CD4-positive, alpha-beta T cell (primary cell): ENCODE results near the gene STOM. TPM values are rescaled to one million over a fixed set of nuclear protein-coding genes. Genes with fewer than 3 reads are reported as not detected.

Source experiments
- ATAC-seq: fragments of 200-7000 bp; cut with Tn5 transposase; one replicate; pipeline ENCODE4 v1.10.0; 2022; ENCODE audit warnings: mild to moderate bottlenecking; ENCODE audit not compliant: poor library complexity
- CTCF ChIA-PET: fragments of 350-600 bp; sonication (Branson Sonifier 250); formaldehyde crosslinking; loops from one replicate; lab custom pipeline; 2021; ENCODE audit warnings: antibody characterized with exemption, inconsistent platforms; lab: Charles Lee
- POLR2A ChIA-PET: fragments of 350-600 bp; sonication (Branson Sonifier 250); formaldehyde crosslinking; loops from one replicate; lab custom pipeline; 2021; ENCODE audit warnings: antibody characterized with exemption, inconsistent platforms; lab: Charles Lee
- DNase-seq, 14 experiments: peaks; one replicate each; pipeline ENCODE4 v3.0.0-alpha.2; 2013 to 2020; ENCODE audit warnings: mixed read lengths in 2 of 14
- H3K27ac ChIP-seq, 2 donors: one replicate each; pipeline versions ENCODE4 v1.5.1 to v1.7.0; 2013; ENCODE audit warnings: low read length in 2 of 2, low read depth in 1 of 2, mild to moderate bottlenecking in 1 of 2
- H3K27me3 ChIP-seq, 2 experiments: 1 replicate in 1 of 2; 2 replicates in 1 of 2; pipeline versions ENCODE4 v1.6.1 to v1.7.0; 2013; ENCODE audit warnings: low read length in 2 of 2, control low read depth in 1 of 2, mild to moderate bottlenecking in 1 of 2, moderate library complexity in 1 of 2; ENCODE audit not compliant: insufficient read depth in 2 of 2, control insufficient read depth in 1 of 2
- H3K36me3 ChIP-seq: one replicate; pipeline ENCODE4 v1.6.1; 2013; ENCODE audit warnings: low read length, control low read depth; ENCODE audit not compliant: insufficient read depth
- H3K4me1 ChIP-seq: one replicate; pipeline ENCODE4 v1.6.1; 2013; ENCODE audit warnings: low read length, control low read depth; ENCODE audit not compliant: insufficient read depth
- H3K4me3 ChIP-seq: one replicate; pipeline ENCODE4 v1.5.1; 2013; ENCODE audit warnings: mild to moderate bottlenecking, low read length, moderate library complexity
- H3K9me3 ChIP-seq, 2 experiments: 1 replicate in 1 of 2; 2 replicates in 1 of 2; pipeline versions ENCODE4 v1.6.1 to v1.7.0; 2013; ENCODE audit warnings: low read length in 2 of 2, mild to moderate bottlenecking in 2 of 2, control low read depth in 1 of 2, moderate library complexity in 1 of 2; ENCODE audit not compliant: control insufficient read depth in 1 of 2, insufficient read depth in 1 of 2
- H3K27ac Mint-ChIP-seq: one replicate; pipeline ENCODE4 v1.8.0; 2020; ENCODE audit warnings: mixed read lengths
- H3K27me3 Mint-ChIP-seq: one replicate; pipeline ENCODE4 v1.8.0; 2021; ENCODE audit warnings: mixed read lengths
- H3K36me3 Mint-ChIP-seq: one replicate; pipeline ENCODE4 v1.8.0; 2021; ENCODE audit warnings: low read depth, mixed read lengths
- H3K4me1 Mint-ChIP-seq: one replicate; pipeline ENCODE4 v1.8.0; 2021; ENCODE audit warnings: low read depth, mixed read lengths
- H3K4me3 Mint-ChIP-seq: one replicate; pipeline ENCODE4 v1.8.0; 2020; ENCODE audit warnings: mild to moderate bottlenecking, mixed read lengths
- H3K9me3 Mint-ChIP-seq: one replicate; pipeline ENCODE4 v1.8.0; 2020; ENCODE audit warnings: mixed read lengths
- intact Hi-C, 2 experiments: fragments of 100-400 bp; cut with DNase I in 1 of 2; cut with micrococcal nuclease in 1 of 2; formaldehyde crosslinking; loops; one replicate each; pipeline versions ENCODE4 v1.15.1 to v1.9.0; 2023 to 2025; cut with DNase I, micrococcal nuclease
- total RNA-seq, 174 experiments: library from RNA in 2 of 174; stranded (reverse) in 2 of 174; gene quantifications; one replicate each; pipeline ENCODE4 v1.2.3 and lab custom pipeline; 2021 to 2026
- TF ChIP-seq, protein P1 (sequence below): fragments of 200-600 bp; IDR thresholded peaks from one replicate; pipeline ENCODE4 v1.8.0; 2022; ENCODE audit warnings: antibody characterized with exemption, mild to moderate bottlenecking

The STOM gene
- total RNA-seq, 2 experiments from 2014 or later = 26.1 to 27.9 TPM

GRCh38 chr9:121301881-121302286 is 68.2 kb downstream of the STOM start:
- no peak overlapping the region for H3K27ac ChIP-seq
- DNase-seq (no peak), ATAC-seq (no peak)
- Mint-ChIP-seq H3K4me1 (peaks cover 17% of the 10 kb centered on the region), H3K9me3 (no peaks in the 10 kb centered on the region), H3K4me3 (no peak overlapping the region), H3K27ac (no peak overlapping the region), H3K27me3 (peaks cover 24% of the 10 kb centered on the region), H3K36me3 (no peaks in the 10 kb centered on the region)
- no peak overlapping the region for H3K4me3 ChIP-seq
- intact Hi-C loops = no loop called here
- CTCF ChIA-PET = no interaction called here
- H3K9me3 ChIP-seq = no peaks in the 10 kb centered on the region
- H3K27me3 ChIP-seq = peaks cover 8 to 13% of the 10 kb centered on the region in 2 experiments
- TF ChIP-seq, protein P1, sequence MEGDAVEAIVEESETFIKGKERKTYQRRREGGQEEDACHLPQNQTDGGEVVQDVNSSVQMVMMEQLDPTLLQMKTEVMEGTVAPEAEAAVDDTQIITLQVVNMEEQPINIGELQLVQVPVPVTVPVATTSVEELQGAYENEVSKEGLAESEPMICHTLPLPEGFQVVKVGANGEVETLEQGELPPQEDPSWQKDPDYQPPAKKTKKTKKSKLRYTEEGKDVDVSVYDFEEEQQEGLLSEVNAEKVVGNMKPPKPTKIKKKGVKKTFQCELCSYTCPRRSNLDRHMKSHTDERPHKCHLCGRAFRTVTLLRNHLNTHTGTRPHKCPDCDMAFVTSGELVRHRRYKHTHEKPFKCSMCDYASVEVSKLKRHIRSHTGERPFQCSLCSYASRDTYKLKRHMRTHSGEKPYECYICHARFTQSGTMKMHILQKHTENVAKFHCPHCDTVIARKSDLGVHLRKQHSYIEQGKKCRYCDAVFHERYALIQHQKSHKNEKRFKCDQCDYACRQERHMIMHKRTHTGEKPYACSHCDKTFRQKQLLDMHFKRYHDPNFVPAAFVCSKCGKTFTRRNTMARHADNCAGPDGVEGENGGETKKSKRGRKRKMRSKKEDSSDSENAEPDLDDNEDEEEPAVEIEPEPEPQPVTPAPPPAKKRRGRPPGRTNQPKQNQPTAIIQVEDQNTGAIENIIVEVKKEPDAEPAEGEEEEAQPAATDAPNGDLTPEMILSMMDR = no peak
- POLR2A ChIA-PET = no interaction called here
- no peaks in the 10 kb centered on the region for H3K36me3 ChIP-seq
- peaks cover 9% of the 10 kb centered on the region for H3K4me1 ChIP-seq

DNA sequence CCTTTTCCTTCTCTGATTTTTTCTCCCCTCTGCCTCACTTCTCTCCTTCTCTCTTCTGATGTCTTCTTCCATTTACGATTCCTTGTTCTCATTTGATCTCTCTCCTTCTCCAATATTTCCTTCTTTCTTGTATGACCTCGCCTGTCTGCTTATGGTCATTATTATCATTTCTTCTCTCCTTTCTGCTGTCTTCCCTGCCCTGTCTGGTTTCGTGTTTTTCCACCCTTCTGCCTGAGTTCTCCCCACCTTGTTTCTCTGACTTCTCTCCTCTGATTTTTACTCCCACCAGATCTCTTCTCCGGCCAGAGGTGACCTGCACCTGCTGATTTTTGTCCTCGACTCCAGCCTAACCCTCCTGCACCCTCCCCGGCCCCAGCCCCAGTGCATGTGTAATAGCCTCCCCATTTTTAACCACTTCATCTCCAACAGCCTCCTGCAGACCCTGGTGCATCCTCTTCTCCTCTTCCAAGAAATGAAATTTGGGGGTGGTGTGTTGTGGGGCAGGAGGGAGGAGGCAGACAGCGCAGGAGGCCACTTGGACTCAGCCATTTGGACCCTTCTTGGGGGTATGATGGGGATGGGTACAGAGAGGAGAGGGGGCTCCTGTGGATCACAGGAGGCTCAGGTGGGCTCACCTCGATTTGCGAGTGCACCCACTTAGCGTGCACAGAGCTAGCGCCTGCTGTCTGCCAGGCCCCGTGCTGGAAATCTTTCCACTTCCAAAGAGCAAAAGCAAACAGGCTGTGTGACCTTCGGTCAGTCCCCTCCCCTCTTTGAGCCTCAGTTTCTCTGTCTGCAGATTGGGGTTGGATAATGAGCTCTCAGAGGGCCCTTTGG is 69.5 kb downstream of the STOM start:
- ATAC-seq = no peak
- H3K36me3 Mint-ChIP-seq = no peaks in the 10 kb centered on the region
- no peak for DNase-seq
- peaks cover 24% of the 10 kb centered on the region for H3K27me3 Mint-ChIP-seq
- TF ChIP-seq, protein P1 = no peak
- H3K4me3 Mint-ChIP-seq = peak overlapping the region; percentile 84
- POLR2A ChIA-PET = no interaction called here
- peaks cover 17% of the 10 kb centered on the region for H3K4me1 Mint-ChIP-seq
- peaks cover 9% of the 10 kb centered on the region for H3K4me1 ChIP-seq
- no peak overlapping the region for H3K27ac ChIP-seq
- no peaks in the 10 kb centered on the region for H3K36me3 ChIP-seq
- CTCF ChIA-PET = no interaction called here
- intact Hi-C loops = no loop called here
- no peak overlapping the region for H3K27ac Mint-ChIP-seq
- H3K9me3 ChIP-seq = no peaks in the 10 kb centered on the region
- peaks cover 8 to 13% of the 10 kb centered on the region in 2 experiments for H3K27me3 ChIP-seq
- H3K4me3 ChIP-seq = no peak overlapping the region
- H3K9me3 Mint-ChIP-seq = no peaks in the 10 kb centered on the region

DNA sequence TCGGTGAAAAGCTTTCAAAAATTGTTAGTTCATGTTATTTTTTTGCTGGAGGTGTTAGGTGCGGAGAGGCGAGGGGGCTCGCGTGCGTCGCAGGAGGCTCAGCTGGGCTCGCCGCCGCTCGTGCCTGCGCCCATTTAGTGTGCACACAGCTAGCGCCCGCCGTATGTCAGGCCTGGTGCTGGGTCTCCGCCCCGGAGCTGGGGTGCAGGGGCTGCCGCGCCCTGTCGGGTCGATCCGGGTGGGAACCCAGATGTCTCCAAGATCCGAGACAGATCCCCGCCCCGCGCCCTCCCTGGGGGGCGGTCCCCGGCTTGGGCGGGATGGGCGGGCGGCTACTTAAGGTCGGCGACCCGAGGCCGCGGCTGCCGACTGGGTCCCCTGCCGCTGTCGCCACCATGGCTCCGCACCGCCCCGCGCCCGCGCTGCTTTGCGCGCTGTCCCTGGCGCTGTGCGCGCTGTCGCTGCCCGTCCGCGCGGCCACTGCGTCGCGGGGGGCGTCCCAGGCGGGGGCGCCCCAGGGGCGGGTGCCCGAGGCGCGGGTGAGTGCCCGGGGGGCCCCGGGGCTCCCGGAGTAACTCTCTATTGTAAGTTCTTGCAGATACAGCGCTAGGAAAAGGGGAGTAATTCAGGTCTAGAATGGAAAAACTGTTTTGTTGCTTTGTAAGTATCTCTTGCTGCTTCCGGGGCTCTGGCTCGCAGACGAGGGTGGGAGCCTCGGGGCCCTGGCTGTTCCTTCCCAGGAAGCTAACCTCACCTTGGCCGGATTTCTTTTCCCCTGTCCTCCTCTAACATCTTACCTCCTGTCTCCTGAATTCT is 70.4 kb downstream of the STOM start:
- intact Hi-C loops = no loop called here
- Mint-ChIP-seq H3K36me3 (no peaks in the 10 kb centered on the region), H3K9me3 (no peaks in the 10 kb centered on the region), H3K27ac (no peak overlapping the region), H3K4me3 (peak overlapping the region; percentile 84), H3K4me1 (peaks cover 17% of the 10 kb centered on the region), H3K27me3 (peaks cover 24% of the 10 kb centered on the region)
- H3K9me3 ChIP-seq = no peaks in the 10 kb centered on the region
- DNase-seq = peak in 3 of 14 experiments; percentile 11 to 13 (median 12)
- peaks cover 9% of the 10 kb centered on the region for H3K4me1 ChIP-seq
- peak; percentile 51 for ATAC-seq
- no peaks in the 10 kb centered on the region for H3K36me3 ChIP-seq
- no peak overlapping the region for H3K27ac ChIP-seq
- CTCF ChIA-PET = interaction anchor here (0.5 to 1.5 kb wide), 2 partner anchors 20 to 86 kb away, joined by 3 read pairs; no protein-coding TSS in a partner anchor
- peak overlapping the region; percentile 20 for H3K4me3 ChIP-seq
- POLR2A ChIA-PET = no interaction called here
- TF ChIP-seq, protein P1 = no peak
- H3K27me3 ChIP-seq = peaks cover 8 to 13% of the 10 kb centered on the region in 2 experiments
